ENCODE data around the gene DDO. TPM values are rescaled to one million over a fixed set of nuclear protein-coding genes. Genes with fewer than 3 reads are reported as not detected.
A peak's percentile ranks its signal among the peaks of the same experiment; 100 is the strongest.

Gene DDO
- total and polyA plus RNA-seq, 4 donors: 0.79 to 3.1 (median 2.0) TPM

DNA sequence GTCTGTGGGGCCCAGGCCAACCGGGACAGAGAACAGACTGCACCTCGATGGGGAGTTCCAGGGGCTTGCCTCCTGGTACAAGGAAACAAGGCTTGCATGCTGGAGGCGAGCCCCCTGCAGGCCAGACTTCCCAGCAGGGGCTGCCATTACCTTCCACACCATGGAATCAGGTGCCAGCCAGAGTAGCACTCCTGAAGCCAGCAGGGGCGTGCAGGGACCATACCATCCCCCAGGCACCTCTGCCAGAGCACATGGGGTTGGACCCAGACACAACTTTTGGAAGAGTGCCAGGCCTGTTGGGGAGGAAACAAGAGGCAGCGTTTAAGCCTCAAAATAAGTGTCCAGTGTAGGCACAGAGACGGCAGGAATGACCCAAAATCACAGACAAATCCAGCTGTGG lies 6.5 kb downstream of the DDO start:
- WGBS, 2 donors: 71 to 72% methylated on average over 6 of the region's 6 CpGs
- DNase-seq: no peak

DNA sequence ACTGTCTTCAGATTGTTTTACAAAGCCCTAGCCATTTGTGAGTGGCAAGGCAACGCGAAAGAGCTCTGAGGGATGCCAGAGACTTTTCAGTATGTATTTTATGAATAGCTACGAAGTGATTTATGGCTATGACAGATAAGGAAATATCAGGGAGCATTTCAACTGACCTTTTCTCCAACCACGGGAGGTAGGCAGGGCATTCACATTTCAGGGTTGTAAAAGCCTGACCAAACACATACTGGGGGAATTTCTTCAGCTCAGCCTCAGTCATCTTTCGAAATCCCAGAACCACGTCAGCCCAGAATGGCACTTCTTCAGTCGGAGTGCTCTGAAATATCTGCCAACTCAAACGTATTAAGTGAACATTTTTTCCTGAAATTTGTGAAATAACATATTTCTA lies 10.8 kb downstream of the DDO start:
- ATAC-seq (ENCODE audit: insufficient read depth, low FRiP score): no peak
- H3K27me3 ChIP-seq (ENCODE audit: control insufficient read depth in 3 of 3, insufficient read depth in 3 of 3, low read length in 2 of 3): no peaks in the 10 kb centered on the region

More for the DNA sequence above, 6.5 kb downstream of the DDO start:
- Histone ChIP-seq H3K4me3 (no peak overlapping the region), H3K27me3 (ENCODE audit: control insufficient read depth in 3 of 3, insufficient read depth in 3 of 3, low read length in 2 of 3) (no peaks in the 10 kb centered on the region), H3K9me3 (ENCODE audit: control insufficient read depth in 4 of 4, insufficient read depth in 3 of 4, low read length in 3 of 4) (no peaks in the 10 kb centered on the region), H3K36me3 (ENCODE audit: control insufficient read depth in 4 of 4, insufficient read depth in 4 of 4, low read length in 4 of 4) (no peaks in the 10 kb centered on the region), H3K9ac (ENCODE audit: insufficient read depth in 1 of 2, low read length in 2 of 2) (no peak overlapping the region), H3K27ac (ENCODE audit: low read depth in 1 of 2, low read length in 1 of 2) (no peak overlapping the region), H3K4me1 (ENCODE audit: control insufficient read depth in 5 of 5, insufficient read depth in 5 of 5, low read length in 5 of 5) (peaks cover 0 to under 1% (median 0%) of the 10 kb centered on the region in 5 donors)
- no peak for ATAC-seq (ENCODE audit: insufficient read depth, low FRiP score)
- TF ChIP-seq CTCF (IDR thresholded peaks at IDR 0.05; ENCODE audit: control extremely low read depth, extremely low read depth): no peak

GRCh38 chr6:110401585-110402176 lies 13.7 kb downstream of the DDO start:
- 92 to 94% methylated on average over 4 of the region's 4 CpGs for WGBS, 2 donors
- Histone ChIP-seq H3K9me3 (ENCODE audit: control insufficient read depth in 4 of 4, insufficient read depth in 3 of 4, low read length in 3 of 4) (no peaks in the 10 kb centered on the region), H3K27ac (ENCODE audit: low read depth in 1 of 2, low read length in 1 of 2) (no peak overlapping the region), H3K9ac (ENCODE audit: insufficient read depth in 1 of 2, low read length in 2 of 2) (no peak overlapping the region), H3K4me1 (ENCODE audit: control insufficient read depth in 5 of 5, insufficient read depth in 5 of 5, low read length in 5 of 5) (peaks cover 0 to 8% (median 0%) of the 10 kb centered on the region in 5 donors), H3K27me3 (ENCODE audit: control insufficient read depth in 3 of 3, insufficient read depth in 3 of 3, low read length in 2 of 3) (no peaks in the 10 kb centered on the region), H3K36me3 (ENCODE audit: control insufficient read depth in 4 of 4, insufficient read depth in 4 of 4, low read length in 4 of 4) (no peaks in the 10 kb centered on the region), H3K4me3 (no peak overlapping the region)
- TF ChIP-seq CTCF (IDR thresholded peaks at IDR 0.05; ENCODE audit: control extremely low read depth, extremely low read depth): no peak
- ATAC-seq (ENCODE audit: insufficient read depth, low FRiP score): no peak
- DNase-seq: no peak

More for the DNA sequence above, 10.8 kb downstream of the DDO start:
- no peak overlapping the region for H3K4me3 ChIP-seq
- no peaks in the 10 kb centered on the region for H3K9me3 ChIP-seq (ENCODE audit: control insufficient read depth in 4 of 4, insufficient read depth in 3 of 4, low read length in 3 of 4)
- 49 to 58% methylated on average over 8 of the region's 8 CpGs for WGBS, 2 donors
- no peak for DNase-seq
- H3K27ac ChIP-seq (ENCODE audit: low read depth in 1 of 2, low read length in 1 of 2): no peak overlapping the region
- peaks cover 0 to 7% (median 0%) of the 10 kb centered on the region in 5 donors for H3K4me1 ChIP-seq (ENCODE audit: control insufficient read depth in 5 of 5, insufficient read depth in 5 of 5, low read length in 5 of 5)
- no peaks in the 10 kb centered on the region for H3K36me3 ChIP-seq (ENCODE audit: control insufficient read depth in 4 of 4, insufficient read depth in 4 of 4, low read length in 4 of 4)
- no peak for TF ChIP-seq CTCF (IDR thresholded peaks at IDR 0.05; ENCODE audit: control extremely low read depth, extremely low read depth)
- no peak overlapping the region for H3K9ac ChIP-seq (ENCODE audit: insufficient read depth in 1 of 2, low read length in 2 of 2)

DNA sequence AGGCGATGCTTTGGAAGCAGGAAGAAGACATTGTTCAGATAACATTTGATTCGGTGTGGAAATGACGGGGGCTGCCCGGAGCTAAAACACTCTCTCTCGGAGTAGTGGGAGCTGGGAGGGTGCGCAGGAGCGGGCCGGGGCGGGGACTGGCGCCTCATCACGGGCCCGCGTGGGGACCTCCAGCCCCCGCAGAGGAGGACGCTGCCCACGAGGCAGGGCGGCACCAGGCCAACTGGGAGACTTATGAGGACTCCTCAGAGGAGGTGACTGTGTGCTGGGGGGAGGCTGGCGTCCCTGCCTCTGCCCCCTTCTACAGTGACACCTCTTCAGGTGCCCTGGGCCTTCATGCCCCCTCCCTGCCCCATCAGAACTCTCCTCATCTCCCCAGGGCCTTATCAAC lies 15.2 kb downstream of the DDO start:
- TF ChIP-seq CTCF (IDR thresholded peaks at IDR 0.05; ENCODE audit: control extremely low read depth, extremely low read depth): no peak
- ATAC-seq (ENCODE audit: insufficient read depth, low FRiP score) (no peak), DNase-seq (no peak)
- Histone ChIP-seq H3K4me1 (ENCODE audit: control insufficient read depth in 5 of 5, insufficient read depth in 5 of 5, low read length in 5 of 5) (peaks cover 0 to 10% (median 0%) of the 10 kb centered on the region in 5 donors), H3K9me3 (ENCODE audit: control insufficient read depth in 4 of 4, insufficient read depth in 3 of 4, low read length in 3 of 4) (no peaks in the 10 kb centered on the region), H3K27me3 (ENCODE audit: control insufficient read depth in 3 of 3, insufficient read depth in 3 of 3, low read length in 2 of 3) (no peaks in the 10 kb centered on the region), H3K36me3 (ENCODE audit: control insufficient read depth in 4 of 4, insufficient read depth in 4 of 4, low read length in 4 of 4) (no peaks in the 10 kb centered on the region), H3K9ac (ENCODE audit: insufficient read depth in 1 of 2, low read length in 2 of 2) (no peak overlapping the region), H3K4me3 (peak overlapping the region; percentile 35), H3K27ac (ENCODE audit: low read depth in 1 of 2, low read length in 1 of 2) (no peak overlapping the region)
- WGBS, 2 donors: 71 to 75% methylated on average over 18 of the region's 18 CpGs

Measured in lung (tissue), 12 donors.